Fibroblast of skin of right quadriceps (primary cell): Measurements from ENCODE around the gene ZNF813.
A peak's percentile ranks its signal among the peaks of the same experiment; 100 is the strongest.
"Not testable (repeated sequence)": the region's sequence is repeated elsewhere in the genome, so short reads cannot be mapped to it uniquely, and the experiment has no call there.

ENCODE experiments used
- DNase-seq: peaks from one replicate; pipeline ENCODE4 v3.0.0-alpha.2; 2013

The ZNF813 gene

DNA sequence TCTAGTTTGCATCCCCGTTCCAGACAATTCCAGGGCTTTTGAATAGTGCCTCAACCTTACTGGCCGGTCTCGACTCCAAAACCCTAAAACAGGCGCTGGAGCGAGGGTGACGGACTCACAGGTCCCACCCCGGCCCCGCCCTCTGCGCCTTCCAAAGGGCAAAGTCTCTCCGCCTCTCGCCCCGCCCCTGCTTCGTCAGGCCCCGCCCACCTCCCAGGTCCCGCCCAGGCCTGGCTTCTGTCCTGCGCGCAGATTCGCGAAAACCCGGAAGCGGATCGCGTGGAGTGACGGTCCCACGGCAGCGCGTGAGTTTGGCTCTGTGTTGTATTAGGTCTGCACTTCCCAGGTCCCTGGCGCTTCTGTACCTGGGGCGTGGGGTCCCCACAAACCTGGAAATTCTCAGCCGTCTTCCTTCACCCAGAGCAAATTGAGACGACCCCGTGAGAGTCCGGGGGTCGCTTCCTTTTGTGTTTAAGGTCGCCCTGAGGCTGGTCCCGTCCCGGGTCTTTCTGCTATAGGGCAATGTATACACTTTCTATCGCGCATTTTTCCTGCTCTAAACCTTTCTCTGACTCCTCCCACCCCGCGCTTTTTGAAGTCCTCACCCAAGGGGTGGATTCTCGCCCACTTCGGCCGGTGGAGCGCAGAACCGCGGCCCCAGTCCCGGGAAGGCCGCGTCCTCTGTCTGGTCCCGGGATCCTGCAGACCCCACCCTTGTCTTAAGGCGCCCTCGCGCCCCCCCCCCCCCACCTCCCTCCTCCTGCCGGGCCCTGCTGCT, at the start of gene ZNF813:
ZNF813 (plus strand) TSS at position 249 of the 778 bp plus-strand sequence. CDS start 16,090 bp downstream, outside the sequence.
- DNase-seq: peak; percentile 80

DNA sequence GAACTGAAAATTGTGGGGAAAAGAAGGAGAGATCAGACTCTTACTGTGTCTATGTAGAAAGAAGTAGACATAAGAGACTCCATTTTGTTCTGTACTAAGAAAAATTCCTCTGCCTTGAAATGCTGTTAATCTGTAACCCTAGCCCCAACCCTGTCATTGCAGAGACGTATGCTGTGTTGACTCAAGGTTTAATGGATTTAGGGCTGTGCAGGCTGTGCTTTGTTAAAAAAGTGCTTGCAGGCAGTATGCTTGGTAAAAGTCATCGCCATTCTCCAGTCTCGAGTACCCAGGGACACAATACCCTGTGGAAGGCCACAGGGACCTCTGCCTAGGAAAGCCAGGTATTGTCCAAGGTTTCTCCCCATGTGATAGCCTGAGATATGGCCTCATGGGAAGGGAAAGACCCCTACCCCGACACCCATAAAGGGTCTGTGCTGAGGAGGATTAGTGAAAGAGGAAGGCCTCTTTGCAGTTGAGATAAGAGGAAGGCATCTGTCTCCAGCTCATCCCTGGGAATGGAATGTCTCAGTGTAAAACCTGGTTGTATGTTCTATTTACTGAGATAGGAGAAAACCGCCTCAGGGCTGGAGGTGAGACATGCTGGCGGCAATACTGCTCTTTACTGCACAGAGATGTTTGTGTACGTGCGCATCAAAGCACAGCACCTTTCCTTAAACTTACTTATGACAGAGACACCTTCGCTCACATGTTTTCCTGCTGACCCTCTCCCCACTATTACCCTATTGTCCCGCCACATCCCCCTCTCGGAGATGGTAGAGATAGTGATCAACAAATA, 46.8 kb upstream of the ZNF813 start:
- not testable (repeated sequence) for DNase-seq

DNA sequence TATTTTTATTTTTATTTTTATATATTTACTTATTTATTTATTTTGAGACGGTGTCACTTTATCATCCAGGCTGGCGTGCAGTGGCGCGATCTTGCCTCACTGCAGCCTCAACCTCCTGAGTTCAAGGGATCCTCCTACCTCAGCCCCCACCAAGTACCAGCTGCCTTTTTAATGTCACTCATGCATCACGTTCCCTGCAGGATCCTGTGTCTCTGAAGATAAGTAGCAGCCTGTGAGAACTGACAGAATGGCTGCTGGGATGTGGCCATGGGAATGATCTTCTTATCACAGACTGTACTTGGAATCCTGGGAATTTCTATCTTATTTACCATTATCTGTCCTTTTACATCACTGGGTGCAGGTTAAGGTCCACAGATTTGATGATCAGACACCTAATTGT, 45.0 kb upstream of the ZNF813 start:
- DNase-seq: no peak

DNA sequence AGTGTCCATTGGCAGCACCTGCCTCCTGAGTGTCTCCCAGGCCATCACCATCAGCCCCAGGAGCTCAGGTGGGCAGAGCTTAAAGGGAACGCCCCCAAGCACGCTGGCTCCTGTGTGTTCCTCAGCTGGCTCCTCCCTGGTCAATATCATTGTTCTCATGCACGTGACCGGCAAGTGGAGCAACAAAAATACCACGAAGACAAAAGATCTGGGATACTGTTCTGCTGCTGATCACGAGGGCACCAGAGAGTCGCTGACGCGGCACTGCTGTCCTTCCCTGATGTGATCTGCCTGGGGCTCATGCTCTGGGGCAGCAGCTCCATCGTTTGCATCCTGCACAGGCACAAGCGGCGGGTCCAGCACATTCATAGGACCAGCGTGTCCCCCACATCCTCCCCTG, 44.5 kb upstream of the ZNF813 start:
- DNase-seq: not testable (repeated sequence)

DNA sequence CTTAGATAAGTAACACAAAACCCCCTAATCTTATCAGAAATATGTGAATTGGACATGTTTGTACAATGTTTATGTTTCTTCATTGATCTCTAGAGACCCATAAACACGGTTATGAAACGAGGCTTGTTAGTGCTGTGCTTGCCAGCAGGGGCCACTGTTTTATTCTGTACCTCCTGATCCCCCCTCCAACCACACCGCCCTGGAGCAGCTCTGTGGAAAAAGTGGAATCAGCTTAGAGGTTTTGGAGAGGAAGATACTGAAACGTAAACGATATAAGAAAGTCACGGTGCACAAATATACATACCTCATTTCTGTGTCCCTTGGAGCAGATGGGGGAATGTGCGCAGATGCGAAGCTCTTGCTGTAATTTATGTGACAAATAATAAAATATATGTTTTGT, 43.9 kb upstream of the ZNF813 start:
- DNase-seq: not testable (repeated sequence)

DNA sequence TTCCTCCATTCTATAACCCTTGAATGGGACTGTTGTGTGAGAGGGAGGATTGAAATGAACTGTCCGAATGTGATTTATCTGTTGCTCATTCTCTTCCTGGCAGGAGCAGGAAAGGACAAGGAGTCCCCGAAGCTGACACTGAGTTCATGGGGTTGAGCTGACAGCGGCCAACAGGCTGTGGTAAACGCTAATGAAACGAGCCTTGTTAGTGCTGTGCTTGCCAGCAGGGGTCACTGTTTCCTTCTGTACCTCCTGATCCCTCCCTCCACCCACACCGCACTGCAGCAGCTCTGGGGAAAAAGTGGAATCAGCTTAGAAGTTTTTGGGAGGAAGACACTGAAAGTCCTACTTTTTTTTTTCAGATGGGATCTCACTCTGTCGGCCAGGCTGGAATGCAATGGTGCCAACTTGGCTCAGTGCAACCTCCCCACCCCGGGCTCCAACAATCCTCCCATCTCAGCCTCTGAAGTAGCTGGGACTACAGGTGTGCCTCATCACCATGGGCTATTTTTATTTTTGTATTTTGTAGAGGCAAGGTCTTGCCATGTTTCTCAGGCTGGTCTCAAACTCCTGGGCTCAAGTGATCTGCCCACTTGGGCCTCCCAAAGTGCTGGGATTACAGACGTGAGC, 42.5 kb upstream of the ZNF813 start:
- DNase-seq: peak; percentile 13

DNA sequence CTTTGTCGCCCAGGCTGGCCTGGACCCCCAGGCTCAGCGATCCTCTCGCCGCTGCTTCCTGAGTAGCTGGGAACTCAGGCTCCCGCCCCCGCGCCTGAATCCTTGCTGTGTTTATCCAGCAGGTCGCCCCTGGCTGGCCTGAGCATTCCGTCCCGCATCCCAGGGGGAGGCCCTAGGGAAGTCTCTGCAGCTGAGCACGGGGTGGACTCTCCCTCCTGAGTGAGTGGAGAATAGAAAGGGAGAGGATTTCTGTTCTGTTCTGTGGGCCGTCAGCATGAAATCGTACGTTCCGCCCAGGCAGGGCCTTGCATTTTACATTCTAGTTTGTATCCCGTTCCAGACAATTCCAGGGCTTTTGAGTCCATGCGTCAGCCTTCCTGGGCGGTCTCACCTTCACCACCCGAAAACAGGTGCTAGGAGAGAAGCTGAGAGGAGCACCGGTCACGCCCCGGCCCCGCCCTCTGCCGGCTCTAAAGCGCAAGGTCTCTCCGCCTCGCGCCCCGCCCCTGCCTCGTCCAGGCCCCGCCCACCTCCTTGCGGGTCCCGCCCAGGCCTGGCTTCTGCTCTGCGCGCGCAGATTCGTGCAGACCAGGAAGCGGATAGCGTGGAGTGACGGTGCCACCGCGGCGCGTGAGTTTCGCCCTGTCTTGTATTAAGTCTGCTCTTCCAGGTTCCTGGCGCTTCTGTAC, 36.0 kb upstream of the ZNF813 start, which contains the start of gene ZNF761:
ZNF761 (plus strand) TSS at position 586 of the 689 bp plus-strand sequence. CDS start 15,285 bp downstream, outside the sequence.
- peak; percentile 86 for DNase-seq

DNA sequence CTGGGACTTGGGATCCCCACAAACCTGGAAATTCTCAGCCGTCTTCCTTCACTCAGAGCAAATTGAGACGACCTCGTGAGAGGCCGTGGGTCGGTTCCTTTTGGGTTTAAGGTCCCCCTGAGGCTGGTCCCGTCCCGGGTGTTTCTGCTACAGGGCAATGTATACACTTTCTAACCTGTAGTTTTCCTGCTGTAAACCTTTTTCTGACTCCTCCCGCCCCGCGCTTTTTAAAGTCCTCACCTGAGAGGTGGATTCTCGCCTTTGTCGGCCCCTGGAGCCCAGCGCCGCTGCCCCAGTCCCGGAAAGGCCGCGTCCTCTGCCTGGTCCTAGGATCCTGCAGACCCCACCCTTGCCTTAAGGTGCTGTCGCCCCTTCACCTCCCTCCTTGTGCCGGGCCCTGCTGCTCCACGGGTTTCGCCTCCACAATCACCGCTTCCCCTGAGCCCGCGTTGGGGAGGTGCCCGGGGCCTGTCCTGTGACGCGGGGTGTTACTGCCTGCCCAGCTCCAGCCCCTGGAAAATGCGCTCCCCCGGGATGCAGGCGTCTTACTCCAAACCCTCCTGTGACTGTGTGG, 35.4 kb upstream of the ZNF813 start:
- peak; percentile 6 for DNase-seq

DNA sequence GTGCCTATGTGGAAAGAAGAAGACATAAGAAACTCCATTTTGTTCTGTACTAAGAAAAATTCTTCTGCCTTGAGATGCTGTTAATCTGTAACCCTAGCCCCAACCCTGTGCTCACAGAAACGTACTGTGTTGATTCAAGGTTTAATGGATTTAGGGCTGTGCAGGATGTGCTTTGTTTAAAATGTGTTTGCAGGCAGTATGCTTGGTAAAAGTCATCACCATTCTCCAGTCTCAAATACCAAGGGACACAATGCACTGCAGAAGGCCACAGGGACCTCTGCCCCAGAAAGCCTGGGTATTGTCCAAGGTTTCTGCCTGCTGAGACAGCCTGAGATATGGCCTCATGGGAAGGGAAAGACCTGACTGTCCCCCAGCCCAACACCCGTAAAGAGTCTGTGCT, 23.7 kb upstream of the ZNF813 start:
- not testable (repeated sequence) for DNase-seq

DNA sequence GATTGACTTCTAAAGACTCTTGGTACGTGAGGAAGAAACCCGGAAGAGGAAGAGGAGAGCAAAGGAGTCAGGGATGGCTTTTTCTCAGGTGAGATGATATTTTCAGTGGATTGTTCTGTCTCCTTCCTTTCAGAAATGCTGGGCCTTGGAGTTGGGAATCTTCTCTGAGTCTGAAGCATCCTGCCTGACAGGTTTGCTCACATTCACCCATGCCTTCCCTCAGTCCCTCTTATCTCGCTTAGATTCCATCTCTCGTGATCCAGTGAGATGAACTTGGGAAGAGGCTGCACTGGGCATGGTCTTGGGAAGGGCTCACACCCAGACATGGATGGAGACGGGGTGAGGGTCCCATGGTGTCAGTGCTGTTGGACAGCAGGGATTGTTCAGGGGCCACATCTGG, 20.3 kb upstream of the ZNF813 start:
- DNase-seq: not testable (repeated sequence)

DNA sequence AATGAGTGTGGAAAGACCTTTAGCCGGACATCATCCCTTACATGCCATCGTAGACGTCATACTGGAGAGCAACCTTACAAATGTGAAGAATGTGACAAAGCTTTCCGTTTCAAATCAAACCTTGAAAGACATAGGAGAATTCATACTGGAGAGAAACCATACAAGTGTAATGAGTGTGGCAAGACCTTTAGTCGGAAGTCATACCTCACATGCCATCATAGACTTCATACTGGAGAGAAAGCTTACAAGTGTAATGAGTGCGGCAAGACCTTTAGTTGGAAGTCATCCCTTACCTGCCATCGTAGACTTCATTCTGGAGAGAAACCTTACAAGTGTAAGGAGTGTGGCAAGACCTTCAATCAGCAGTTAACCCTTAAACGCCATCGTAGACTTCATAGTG, 11.7 kb upstream of the ZNF813 start:
- no peak for DNase-seq

DNA sequence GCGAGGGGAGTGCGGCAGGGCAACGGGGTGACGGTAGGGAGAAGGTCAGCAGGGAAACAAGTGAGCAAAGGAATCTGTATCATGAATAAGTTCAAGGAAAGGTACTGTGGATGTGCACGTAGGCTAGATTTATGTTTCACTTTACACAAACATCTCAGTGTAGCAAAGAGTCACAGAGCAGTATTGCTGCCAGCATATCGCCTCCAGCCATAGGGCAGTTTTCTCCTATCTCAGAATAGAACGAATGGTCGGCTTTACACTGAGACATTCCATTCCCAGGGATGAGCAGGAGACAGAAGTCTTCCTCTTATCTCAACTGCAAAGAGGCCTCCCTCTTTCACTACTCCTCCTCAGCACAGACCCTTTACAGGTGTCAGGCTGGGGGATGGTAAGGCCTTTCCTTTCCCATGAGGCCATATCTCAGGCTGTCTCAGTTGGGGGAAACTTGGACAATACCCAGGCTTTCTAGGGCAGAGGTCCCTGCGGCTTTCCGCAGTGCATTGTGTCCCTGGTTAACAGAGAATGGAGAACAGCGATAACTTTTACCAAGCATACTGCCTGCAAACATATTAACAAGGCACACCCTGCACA, 7.3 kb upstream of the ZNF813 start:
- DNase-seq: not testable (repeated sequence)

DNA sequence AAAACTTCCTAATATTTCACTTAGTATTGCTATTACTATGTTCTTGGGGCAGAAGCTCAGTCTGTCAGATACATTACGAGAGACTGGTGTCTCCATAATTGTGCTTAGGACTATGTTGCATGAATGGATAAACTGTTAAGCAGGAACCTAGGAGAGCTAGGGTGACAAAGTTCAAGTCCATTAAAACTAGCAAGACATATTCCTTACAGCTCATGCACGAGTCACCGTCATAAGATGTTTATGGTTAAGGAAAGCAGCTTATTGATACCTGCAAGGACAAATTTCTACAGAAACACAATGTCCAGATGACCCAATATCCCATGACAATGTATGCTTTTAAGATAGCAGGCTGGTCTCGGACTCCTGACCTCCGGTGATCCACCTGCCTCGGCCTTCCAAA, 5.7 kb upstream of the ZNF813 start:
- no peak for DNase-seq

DNA sequence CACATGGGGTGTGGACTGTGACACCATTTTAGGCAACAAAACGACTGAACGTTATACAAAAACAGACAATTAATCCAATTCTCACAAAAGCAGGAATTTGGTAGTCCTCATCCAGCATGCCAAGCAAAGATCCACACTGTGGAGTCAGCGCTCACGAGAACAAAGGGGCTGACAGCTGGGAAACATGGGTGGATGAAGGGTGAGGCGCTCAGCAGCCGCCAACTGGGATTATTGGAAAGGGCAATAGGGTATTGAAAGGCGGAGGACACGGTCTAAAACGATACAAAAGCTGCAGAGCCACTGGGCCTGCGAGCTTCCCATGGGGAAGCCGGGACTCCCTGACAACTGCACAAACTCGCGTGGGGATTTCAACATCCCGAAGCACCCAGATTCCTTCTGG, 4.7 kb upstream of the ZNF813 start:
- no peak for DNase-seq

DNA sequence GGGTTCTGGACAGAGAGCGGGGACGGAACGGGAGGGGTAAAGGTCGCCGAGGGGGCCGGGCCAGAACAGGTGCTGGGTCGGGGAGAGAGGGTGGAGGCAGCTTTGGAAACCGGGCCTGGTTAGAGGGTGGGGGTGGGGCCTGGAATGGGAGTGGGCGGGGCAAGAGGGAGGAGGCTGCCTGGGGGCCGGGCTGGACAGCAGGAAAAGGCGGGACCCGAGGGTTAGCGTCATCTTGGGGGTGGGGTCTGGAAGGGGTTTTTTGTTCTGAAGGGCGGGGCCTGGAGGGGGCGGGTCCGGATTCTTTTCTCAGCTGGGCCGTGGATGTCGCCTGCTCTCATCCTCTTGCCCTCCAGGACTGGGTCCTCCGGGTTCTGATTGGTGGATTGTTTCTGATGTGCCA, 4.3 kb upstream of the ZNF813 start:
- DNase-seq: no peak

DNA sequence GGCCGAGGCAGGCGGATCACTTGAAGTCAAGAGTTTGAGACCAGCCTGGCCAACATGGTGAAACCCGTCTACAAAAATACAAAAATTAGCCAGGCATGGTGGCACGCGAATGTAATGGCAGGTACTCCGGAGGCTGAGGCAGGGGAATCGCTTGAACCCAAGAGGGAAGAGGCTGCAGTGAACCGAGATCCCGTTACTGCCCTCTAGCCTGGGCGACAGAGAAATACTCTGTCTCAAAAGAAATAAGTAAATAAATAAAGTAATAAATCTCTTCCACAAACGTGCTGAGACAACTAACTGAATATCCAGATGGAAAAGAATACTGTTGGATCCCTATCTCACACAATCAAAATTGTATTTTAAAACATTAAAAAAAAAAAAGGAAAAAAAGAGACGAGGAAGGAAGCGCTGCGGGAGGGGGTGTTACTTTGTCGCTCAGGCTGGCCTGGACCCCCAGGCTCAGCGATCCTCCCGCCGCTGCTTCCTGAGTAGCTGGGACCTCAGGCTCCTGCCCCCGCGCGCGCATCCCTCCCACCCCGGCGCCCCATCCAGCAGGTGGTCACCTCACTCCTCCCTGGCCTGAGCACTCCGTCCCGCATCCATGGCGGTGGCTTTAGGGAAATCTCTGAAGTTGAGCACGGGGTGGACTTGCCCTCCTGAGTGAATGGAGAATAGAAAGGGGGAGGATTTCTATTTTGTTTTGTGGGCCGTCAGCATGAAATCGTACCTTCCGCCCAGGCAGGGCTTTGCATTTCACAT, 628 bp upstream of the ZNF813 start:
- DNase-seq: no peak

DNA sequence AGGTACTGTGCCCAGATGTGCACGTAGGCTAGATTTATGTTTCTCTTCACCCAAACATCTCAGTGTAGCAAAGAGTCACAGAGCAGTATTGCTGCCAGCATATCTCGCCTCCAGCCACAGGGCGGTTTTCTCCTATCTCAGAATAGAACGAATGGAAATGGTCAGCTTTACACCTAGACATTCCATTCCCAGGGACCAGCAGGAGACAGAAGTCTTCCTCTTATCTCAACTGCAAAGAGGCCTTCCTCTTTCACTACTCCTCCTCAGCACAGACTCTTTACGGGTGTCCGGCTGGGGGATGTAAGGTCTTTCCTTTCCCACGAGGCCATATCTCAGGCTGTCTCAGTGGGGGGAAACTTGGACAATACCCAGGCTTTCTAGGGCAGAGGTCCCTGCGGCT, 1.1 kb downstream of the ZNF813 start:
- not testable (repeated sequence) for DNase-seq

DNA sequence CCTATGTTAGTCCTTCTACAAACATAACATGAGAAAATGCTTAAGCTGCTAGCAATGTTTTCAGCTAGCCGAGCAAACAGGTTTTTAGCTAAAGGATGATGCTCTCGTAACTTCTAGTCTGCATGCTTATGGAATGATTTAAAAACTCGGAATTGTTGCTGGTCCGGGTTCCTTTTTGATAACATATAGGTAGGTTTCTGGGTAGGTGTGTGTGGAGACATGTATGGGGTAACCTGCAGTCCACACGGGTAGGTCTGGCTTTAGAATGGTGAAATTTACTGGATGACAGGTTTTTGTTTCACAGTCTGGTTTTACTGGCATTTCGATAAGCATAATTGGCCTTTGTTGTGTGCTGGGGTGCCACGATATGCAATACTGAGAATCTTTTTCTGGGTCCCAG, 4.4 kb downstream of the ZNF813 start:
- DNase-seq: no peak

DNA sequence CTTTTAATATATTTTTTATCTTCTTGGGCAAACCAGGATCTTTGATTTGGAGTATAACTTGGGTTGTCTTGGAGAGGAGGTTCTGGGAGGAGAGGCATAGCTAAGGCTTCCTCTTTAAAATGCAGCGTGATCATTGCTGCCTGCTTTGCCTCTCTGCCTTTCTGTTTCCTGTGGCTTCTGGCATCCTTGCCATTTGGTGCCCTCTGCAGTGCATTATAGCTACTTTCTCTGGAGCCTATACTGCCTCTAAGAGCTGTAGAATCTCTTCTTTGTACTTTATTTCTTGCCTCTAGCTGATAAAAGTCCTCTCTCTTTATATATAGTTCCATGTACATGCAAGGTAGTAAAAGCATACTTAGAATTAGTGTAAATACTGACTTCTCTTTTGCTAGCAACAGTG, 7.3 kb downstream of the ZNF813 start:
- not testable (repeated sequence) for DNase-seq

DNA sequence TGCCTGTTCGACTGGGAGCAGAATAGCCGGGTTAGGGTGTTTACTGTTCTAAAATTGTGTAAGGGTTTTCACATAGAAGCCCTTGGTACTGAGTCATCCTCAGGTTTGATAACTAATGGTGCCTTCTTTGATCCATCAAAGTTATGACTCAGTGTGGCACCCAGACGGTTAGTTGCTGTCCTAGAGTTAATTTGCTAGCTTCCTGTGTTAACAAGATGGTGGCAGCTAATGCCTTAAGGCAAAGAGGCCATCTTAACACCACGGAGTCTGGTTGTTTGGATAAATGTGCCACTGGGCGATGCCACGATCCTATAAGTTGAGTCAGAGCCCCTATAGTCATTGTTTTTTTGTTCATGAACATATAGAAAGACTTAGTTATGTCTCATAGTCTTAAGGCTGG, 7.9 kb downstream of the ZNF813 start:
- DNase-seq: not testable (repeated sequence)

DNA sequence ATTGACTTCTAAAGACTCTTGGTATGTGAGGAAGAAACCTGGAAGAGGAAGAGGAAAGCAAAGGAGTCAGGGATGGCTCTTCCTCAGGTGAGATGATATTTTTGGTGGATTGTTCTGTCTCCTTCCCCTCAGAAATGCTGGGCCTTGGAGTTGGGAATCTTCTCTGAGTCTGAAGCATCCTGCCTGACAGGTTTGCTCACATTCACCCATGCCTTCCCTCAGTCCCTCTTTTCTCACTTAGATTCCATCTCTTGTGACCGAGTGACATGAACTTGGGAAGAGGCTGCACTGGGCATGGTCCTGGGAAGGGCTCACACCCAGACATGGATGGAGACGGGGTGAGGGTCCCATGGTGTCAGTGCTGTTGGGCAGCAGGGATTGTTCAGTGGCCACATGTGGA, 16.2 kb downstream of the ZNF813 start:
- DNase-seq: not testable (repeated sequence)
